22Rv1 (cell line): Measurements from ENCODE around the gene HSDL2.
"Not testable (repeated sequence)": the region's sequence is repeated elsewhere in the genome, so short reads cannot be mapped to it uniquely, and the experiment has no call there.

Experiments
- H3K27ac ChIP-seq: fragments of 450-650 bp; 2 replicates; pipeline ENCODE4 v1.5.1; 2017
- CTCF ChIP-seq: fragments of 450-650 bp; IDR thresholded peaks from 2 replicates; pipeline ENCODE4 v1.5.1; 2017; ENCODE audit warnings: mild to moderate bottlenecking
- ZFX ChIP-seq: fragments of 450-650 bp; IDR thresholded peaks from 2 replicates; pipeline ENCODE4 v1.6.1; 2017; ENCODE audit warnings: antibody characterized with exemption, borderline replicate concordance

Gene HSDL2

GRCh38 chr9:112403614-112404201 is 23.8 kb downstream of the HSDL2 start:
- H3K27ac ChIP-seq = no peak overlapping the region
- TF ChIP-seq ZFX = no peak
- no peak for TF ChIP-seq CTCF

DNA sequence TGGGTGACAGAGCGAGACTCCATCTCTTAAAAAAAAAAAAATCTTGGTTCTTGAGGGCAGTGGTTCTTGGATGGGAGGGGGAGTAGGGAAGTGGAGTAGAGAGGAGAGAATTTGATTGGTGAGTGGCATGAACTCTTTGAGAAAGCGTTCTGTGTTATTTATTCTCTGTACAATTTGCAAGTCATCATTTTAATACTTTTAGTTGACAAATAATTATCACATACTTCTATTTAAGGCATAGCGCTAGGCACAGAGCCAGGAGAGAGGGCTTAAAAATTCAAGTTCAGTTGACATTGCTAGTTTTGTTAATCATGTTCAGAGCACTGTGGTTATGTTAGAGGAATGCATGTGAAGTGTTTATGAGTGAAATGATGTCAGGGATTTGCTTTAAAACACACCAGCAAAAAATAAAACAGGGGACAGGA is 24.6 kb downstream of the HSDL2 start:
- no peak overlapping the region for H3K27ac ChIP-seq
- no peak for TF ChIP-seq ZFX
- no peak for TF ChIP-seq CTCF

DNA sequence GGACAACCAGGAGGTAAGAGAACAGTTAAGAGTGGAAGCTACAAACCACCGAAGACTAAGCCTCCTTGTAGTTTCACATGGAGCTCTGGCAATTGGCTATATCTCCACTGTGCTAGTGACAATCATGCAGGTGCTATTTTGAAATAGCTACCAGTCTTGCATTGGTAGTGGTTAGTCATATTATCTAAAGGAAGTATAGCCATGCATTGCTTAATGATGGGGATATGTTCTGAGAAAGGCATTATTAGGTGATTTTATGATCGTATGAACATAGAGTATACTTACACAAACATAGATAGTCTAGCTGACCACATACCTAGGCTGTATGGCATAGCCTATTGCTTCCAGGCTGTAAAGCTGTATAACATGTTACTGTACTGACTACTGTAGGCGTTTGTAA is 28.4 kb downstream of the HSDL2 start:
- no peak overlapping the region for H3K27ac ChIP-seq
- no peak for TF ChIP-seq ZFX
- no peak for TF ChIP-seq CTCF

GRCh38 chr9:112408819-112409218 is 28.9 kb downstream of the HSDL2 start:
- no peak overlapping the region for H3K27ac ChIP-seq
- TF ChIP-seq ZFX (no peak), CTCF (no peak)

GRCh38 chr9:112409758-112410157 is 29.9 kb downstream of the HSDL2 start:
- no peak overlapping the region for H3K27ac ChIP-seq
- TF ChIP-seq ZFX (no peak), CTCF (no peak)

GRCh38 chr9:112411626-112412027 is 31.7 kb downstream of the HSDL2 start:
- H3K27ac ChIP-seq = no peak overlapping the region
- TF ChIP-seq CTCF (no peak), ZFX (no peak)

DNA sequence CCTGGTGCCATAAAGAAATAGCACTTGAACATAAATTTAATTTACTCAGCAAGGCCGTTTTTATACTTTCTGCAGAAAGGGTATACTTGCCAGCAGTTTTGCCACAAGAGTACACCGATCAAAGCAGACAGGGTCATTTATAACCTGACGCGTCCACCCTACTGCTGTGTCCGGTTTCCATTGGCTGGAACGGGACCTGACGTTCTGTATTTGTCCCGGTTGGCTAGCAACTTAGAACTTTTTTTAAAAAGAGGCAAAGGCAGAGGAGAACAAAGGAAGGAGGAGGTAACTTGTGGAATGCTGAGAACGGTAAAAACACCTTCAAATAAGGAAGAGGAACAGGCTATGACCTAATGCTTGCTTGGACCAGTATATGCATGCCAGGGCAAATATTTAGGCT is 33.8 kb downstream of the HSDL2 start:
- not testable (repeated sequence) for H3K27ac ChIP-seq

DNA sequence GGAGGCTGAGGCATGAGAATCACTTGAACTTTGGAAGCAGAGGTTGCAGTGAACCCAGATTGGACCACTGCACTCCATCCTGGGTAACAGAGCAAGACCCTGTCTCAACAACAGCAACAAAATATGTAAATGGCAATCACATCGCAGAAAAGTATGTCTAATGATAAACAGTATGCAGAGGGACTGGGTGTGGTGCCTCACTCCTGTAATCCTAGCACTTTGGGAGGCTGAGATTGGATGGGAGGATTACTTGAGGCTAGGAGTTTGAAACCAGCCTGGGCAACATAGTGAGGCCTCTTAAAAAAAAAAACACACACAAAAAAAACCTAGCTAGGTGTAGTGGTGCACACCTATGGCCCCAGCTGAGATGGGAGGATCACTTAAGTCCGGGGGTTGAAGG is 40.3 kb downstream of the HSDL2 start:
- H3K27ac ChIP-seq = no peak overlapping the region
- TF ChIP-seq CTCF = no peak
- TF ChIP-seq ZFX = no peak
